PFSK-1 (cell line): Measurements from ENCODE around the gene MYBPC1.

ENCODE experiments used
- POLR2AphosphoS5 ChIP-seq: IDR thresholded peaks from 2 replicates; pipeline ENCODE4 v1.6.1; 2012; ENCODE audit warnings: low read depth, mild to moderate bottlenecking, control low read depth, low read length, moderate library complexity
- REST ChIP-seq, 2 experiments: IDR thresholded peaks; 2 replicates each; pipeline versions ENCODE4 v1.6.1 to v1.8.0; 2011 to 2012; ENCODE audit warnings: low read depth in 2 of 2, low read length in 2 of 2, control low read depth in 1 of 2, inconsistent platforms in 1 of 2, mild to moderate bottlenecking in 1 of 2, moderate library complexity in 1 of 2; ENCODE audit not compliant: insufficient read depth in 1 of 2
- SIN3A ChIP-seq: IDR thresholded peaks from 2 replicates; pipeline ENCODE4 v1.6.1; 2012; ENCODE audit warnings: mild to moderate bottlenecking, low read length, moderate library complexity, borderline replicate concordance; ENCODE audit not compliant: insufficient read depth

GRCh38 chr12:101609198-101609597 lies 14.4 kb downstream of the MYBPC1 start:
- TF ChIP-seq POLR2AphosphoS5 (no peak), REST (IDR thresholded peaks at IDR 0.05; ENCODE audit: insufficient read depth in 1 of 2, low read depth in 2 of 2, low read length in 2 of 2) (no peak), SIN3A (no peak)
